ENCODE data around the gene ETNK2. TPM values are rescaled to one million over a fixed set of nuclear protein-coding genes. Genes with fewer than 3 reads are reported as not detected.

ETNK2 gene
- total and polyA plus RNA-seq, 2 experiments from 2014 or later, result 7.6 to 26.2 TPM

DNA sequence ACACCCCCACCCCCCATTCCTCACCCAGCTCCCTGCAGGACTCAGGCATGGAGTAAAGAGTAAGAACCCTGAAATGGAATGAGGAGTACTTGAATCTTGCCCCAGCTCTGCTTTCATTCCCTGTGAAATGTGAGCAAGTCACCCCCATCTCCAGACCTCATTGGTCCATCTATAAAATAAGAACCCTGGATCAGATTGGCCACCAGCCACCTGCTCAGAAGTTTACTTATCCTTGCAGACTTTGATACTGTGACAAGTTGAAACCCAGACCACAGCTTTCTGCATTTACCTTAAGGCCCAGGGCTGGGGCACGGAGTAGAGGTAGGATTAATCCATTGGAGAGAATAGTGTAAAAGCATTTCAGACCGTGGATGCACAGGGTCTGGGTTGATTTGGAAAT is 42.2 kb upstream of the ETNK2 start:
- no peak for TF ChIP-seq NANOG (IDR thresholded peaks at IDR 0.05; ENCODE audit: borderline replicate concordance)
- TF ChIP-seq EZH2 (IDR thresholded peaks at IDR 0.05; ENCODE audit: low read depth, unreplicated experiment), result no peak
- TF ChIP-seq, protein P1, sequence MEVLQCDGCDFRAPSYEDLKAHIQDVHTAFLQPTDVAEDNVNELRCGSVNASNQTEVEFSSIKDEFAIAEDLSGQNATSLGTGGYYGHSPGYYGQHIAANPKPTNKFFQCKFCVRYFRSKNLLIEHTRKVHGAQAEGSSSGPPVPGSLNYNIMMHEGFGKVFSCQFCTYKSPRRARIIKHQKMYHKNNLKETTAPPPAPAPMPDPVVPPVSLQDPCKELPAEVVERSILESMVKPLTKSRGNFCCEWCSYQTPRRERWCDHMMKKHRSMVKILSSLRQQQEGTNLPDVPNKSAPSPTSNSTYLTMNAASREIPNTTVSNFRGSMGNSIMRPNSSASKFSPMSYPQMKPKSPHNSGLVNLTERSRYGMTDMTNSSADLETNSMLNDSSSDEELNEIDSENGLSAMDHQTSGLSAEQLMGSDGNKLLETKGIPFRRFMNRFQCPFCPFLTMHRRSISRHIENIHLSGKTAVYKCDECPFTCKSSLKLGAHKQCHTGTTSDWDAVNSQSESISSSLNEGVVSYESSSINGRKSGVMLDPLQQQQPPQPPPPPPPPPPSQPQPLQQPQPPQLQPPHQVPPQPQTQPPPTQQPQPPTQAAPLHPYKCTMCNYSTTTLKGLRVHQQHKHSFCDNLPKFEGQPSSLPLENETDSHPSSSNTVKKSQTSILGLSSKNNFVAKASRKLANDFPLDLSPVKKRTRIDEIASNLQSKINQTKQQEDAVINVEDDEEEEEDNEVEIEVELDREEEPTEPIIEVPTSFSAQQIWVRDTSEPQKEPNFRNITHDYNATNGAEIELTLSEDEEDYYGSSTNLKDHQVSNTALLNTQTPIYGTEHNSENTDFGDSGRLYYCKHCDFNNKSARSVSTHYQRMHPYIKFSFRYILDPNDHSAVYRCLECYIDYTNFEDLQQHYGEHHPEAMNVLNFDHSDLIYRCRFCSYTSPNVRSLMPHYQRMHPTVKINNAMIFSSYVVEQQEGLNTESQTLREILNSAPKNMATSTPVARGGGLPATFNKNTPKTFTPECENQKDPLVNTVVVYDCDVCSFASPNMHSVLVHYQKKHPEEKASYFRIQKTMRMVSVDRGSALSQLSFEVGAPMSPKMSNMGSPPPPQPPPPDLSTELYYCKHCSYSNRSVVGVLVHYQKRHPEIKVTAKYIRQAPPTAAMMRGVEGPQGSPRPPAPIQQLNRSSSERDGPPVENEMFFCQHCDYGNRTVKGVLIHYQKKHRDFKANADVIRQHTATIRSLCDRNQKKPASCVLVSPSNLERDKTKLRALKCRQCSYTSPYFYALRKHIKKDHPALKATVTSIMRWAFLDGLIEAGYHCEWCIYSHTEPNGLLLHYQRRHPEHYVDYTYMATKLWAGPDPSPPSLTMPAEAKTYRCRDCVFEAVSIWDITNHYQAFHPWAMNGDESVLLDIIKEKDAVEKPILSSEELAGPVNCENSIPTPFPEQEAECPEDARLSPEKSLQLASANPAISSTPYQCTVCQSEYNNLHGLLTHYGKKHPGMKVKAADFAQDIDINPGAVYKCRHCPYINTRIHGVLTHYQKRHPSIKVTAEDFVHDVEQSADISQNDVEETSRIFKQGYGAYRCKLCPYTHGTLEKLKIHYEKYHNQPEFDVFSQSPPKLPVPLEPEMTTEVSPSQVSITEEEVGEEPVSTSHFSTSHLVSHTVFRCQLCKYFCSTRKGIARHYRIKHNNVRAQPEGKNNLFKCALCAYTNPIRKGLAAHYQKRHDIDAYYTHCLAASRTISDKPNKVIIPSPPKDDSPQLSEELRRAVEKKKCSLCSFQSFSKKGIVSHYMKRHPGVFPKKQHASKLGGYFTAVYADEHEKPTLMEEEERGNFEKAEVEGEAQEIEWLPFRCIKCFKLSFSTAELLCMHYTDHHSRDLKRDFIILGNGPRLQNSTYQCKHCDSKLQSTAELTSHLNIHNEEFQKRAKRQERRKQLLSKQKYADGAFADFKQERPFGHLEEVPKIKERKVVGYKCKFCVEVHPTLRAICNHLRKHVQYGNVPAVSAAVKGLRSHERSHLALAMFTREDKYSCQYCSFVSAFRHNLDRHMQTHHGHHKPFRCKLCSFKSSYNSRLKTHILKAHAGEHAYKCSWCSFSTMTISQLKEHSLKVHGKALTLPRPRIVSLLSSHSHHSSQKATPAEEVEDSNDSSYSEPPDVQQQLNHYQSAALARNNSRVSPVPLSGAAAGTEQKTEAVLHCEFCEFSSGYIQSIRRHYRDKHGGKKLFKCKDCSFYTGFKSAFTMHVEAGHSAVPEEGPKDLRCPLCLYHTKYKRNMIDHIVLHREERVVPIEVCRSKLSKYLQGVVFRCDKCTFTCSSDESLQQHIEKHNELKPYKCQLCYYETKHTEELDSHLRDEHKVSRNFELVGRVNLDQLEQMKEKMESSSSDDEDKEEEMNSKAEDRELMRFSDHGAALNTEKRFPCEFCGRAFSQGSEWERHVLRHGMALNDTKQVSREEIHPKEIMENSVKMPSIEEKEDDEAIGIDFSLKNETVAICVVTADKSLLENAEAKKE (CRISPR knock-in tag; IDR thresholded peaks at IDR 0.05), result no peak
- TF ChIP-seq POLR2AphosphoS5 (IDR thresholded peaks at IDR 0.05; ENCODE audit: low read depth), result no peak
- TF ChIP-seq EZH2phosphoT487 (IDR thresholded peaks at IDR 0.05; ENCODE audit: unreplicated experiment), result no peak
- no peak overlapping the region for H3K4me3 Mint-ChIP-seq

More for the DNA sequence above, 42.2 kb upstream of the ETNK2 start:
- no peak overlapping the region for H3K4me2 ChIP-seq
- no peak overlapping the region for H3K27ac ChIP-seq (ENCODE audit: low read depth)
- H3K79me2 ChIP-seq (replicated peaks; ENCODE audit: insufficient read depth), result no peaks in the 10 kb centered on the region
- no peaks in the 10 kb centered on the region for H3K9me2 ChIP-seq (ENCODE audit: insufficient read depth)
- Mint-ChIP-seq H3K36me3 (ENCODE audit: low read depth) (no peaks in the 10 kb centered on the region), H3K27ac (no peak overlapping the region), H3K27me3 (ENCODE audit: insufficient read depth, low read depth, poor library complexity) (peaks cover 6% of the 10 kb centered on the region), H3K9me3 (no peaks in the 10 kb centered on the region; the same call in 2 of the 3 replicates), H3K4me1 (peaks cover 19% of the 10 kb centered on the region)
- DNase-seq (ENCODE audit: low spot score) (no peak), ATAC-seq (no peak)
- H2AFZ ChIP-seq, result no peak overlapping the region
- H3K4me1 ChIP-seq (ENCODE audit: insufficient read depth), result peaks cover 7% of the 10 kb centered on the region
- no peak overlapping the region for H3K4me3 ChIP-seq
- peaks cover 20% of the 10 kb centered on the region; the same call in 1 of the 2 replicates for H3K27me3 ChIP-seq (ENCODE audit: insufficient read depth)
- H3K36me3 ChIP-seq (ENCODE audit: insufficient read depth), result no peaks in the 10 kb centered on the region
- no peaks in the 10 kb centered on the region for H3F3A ChIP-seq (replicated peaks; ENCODE audit: low read depth)
- no peaks in the 10 kb centered on the region for H4K20me1 ChIP-seq (replicated peaks; ENCODE audit: insufficient read depth)
